GM10266 (cell line): ENCODE data around the gene CTDSP2.
"Not testable (repeated sequence)": the region's sequence is repeated elsewhere in the genome, so short reads cannot be mapped to it uniquely, and the experiment has no call there.

Experiments used
- DNase-seq: peaks from one replicate; pipeline ENCODE4 v3.0.0; 2012; ENCODE audit errors: extremely low spot score
- TF ChIP-seq, protein P1 (sequence below): IDR thresholded peaks from 2 replicates; pipeline ENCODE4 v1.5.1; 2012; ENCODE audit warnings: mild to moderate bottlenecking, low read depth; ENCODE audit not compliant: control insufficient read depth, insufficient read depth; ENCODE audit errors: missing control alignments

Gene CTDSP2

DNA sequence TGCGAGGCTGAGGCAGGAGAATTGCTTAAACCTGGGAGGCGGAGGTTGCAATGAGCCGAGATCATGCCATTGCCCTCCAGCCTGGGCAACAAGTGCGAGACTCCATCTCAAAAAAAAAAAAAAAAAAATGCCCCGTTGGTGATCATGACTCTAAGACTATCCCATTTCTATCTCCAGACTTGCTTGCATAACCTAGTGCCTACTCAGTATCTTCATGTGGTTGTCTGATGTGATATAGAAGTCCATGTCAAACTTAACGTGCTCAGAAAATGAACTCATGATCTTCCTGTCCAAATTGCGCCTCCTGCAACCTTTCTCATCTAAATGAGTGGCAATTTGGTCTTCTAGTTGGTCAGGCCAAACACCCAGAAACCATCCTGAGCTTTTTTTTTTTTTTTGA, 68.6 kb downstream of the CTDSP2 start:
- no peak for DNase-seq
- TF ChIP-seq, protein P1, sequence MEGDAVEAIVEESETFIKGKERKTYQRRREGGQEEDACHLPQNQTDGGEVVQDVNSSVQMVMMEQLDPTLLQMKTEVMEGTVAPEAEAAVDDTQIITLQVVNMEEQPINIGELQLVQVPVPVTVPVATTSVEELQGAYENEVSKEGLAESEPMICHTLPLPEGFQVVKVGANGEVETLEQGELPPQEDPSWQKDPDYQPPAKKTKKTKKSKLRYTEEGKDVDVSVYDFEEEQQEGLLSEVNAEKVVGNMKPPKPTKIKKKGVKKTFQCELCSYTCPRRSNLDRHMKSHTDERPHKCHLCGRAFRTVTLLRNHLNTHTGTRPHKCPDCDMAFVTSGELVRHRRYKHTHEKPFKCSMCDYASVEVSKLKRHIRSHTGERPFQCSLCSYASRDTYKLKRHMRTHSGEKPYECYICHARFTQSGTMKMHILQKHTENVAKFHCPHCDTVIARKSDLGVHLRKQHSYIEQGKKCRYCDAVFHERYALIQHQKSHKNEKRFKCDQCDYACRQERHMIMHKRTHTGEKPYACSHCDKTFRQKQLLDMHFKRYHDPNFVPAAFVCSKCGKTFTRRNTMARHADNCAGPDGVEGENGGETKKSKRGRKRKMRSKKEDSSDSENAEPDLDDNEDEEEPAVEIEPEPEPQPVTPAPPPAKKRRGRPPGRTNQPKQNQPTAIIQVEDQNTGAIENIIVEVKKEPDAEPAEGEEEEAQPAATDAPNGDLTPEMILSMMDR: no peak

DNA sequence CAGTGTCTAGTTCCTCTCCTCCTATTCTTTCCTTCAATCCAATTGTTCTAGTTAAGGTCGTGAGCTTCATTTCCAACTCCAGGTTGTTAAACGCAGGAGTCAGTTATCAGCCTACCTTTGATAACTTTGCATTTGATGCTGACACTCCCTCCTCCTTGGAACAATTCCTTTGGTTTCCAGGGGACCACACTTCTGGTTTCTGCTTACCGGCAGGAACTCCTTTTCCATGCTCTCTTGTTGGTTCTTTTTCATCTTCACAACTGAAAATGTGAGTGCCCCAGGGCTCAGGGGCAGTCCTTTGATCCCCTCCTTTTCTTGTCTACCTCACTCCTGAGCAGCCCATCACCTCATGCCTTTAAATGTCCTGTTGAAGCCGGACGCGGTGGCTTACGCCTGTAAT, 69.2 kb downstream of the CTDSP2 start:
- TF ChIP-seq, protein P1: no peak
- DNase-seq: no peak

DNA sequence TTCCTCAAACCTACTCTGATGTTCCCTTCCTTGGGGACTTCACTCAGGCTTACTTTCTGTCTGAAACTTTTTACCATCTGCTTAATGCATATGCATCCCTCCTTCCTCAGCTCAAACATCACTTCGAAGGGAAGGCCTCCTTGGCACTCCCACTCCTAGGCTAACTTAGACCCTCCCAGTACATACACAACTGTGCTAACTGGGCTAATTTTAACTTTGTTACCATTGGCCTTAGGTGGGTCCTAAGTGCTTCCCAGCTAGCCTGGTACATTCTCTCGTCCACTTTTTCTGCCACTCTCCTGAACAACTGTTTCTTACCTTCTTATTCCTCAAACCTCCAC, 70.3 kb downstream of the CTDSP2 start:
- DNase-seq: no peak
- TF ChIP-seq, protein P1: no peak

DNA sequence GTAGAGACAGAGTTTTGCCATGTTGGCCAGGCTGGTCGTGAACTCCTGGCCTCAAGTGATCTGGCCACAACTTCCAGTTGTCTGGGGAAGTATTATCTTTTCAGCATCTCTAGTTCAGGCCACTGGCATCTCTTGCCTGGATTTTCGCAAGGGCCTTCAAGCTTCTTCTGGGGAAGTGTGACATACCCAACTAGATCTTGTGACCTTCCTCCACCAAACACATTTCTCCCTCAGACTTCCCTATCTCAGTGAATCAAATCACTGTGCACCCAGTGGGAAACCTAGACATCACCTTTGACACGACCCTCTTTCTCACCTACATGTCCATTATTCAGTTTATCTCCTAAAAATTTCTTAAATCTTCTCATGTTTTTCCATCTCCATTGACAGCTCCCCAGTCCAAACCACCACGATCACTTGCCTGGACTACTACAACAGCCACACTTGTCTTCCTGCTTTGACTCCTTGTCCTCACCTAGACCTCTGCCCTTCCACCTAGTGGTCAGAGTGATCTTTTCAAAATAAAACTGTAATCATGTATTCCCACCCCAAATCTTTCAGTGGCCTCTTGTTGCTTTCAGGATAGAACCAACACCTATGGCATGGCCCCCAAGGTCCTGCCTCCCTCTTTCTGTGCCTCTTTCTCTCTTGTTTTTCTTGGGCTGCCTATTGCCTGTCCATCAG, 70.8 kb downstream of the CTDSP2 start:
- TF ChIP-seq, protein P1: peak; percentile 15
- DNase-seq: no peak

DNA sequence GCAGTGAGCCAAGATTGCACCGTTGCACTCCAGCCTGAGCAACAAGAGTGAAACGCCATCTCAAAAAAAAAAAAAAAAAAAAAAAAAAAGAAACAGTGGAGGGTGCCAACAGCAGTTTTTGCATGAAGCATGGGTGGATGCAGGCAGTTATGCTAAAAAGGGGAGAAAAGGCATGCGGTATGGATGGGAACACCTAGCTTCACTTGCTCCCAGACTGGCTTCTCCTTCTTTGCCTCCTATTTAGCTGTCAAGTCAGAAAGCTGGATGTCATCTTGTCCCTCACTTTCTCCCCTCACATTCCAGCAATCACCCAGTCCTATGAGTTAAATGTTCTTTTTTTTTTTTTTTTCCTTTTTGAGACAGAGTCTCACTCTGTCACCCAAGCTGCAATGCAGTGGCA, 71.5 kb downstream of the CTDSP2 start:
- TF ChIP-seq, protein P1: no peak
- no peak for DNase-seq

DNA sequence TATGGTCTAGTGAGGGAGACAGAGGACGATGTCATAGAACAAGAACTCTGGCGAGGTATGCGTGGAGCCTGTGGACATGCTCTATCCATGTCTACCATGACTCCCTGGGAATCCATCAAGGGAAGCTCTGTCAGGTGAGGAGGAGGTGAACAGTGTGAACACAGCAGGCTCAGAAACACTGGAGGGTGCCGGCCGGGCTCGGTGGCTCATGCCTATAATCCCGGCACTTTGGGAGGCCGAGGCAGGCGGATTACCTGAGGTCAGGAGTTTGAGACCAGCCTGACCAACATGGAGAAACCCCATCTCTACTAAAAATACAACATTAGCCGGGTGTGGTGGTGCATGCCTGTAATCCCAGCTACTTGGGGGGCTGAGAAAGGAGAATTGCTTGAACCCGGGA, 71.9 kb downstream of the CTDSP2 start:
- DNase-seq: not testable (repeated sequence)

DNA sequence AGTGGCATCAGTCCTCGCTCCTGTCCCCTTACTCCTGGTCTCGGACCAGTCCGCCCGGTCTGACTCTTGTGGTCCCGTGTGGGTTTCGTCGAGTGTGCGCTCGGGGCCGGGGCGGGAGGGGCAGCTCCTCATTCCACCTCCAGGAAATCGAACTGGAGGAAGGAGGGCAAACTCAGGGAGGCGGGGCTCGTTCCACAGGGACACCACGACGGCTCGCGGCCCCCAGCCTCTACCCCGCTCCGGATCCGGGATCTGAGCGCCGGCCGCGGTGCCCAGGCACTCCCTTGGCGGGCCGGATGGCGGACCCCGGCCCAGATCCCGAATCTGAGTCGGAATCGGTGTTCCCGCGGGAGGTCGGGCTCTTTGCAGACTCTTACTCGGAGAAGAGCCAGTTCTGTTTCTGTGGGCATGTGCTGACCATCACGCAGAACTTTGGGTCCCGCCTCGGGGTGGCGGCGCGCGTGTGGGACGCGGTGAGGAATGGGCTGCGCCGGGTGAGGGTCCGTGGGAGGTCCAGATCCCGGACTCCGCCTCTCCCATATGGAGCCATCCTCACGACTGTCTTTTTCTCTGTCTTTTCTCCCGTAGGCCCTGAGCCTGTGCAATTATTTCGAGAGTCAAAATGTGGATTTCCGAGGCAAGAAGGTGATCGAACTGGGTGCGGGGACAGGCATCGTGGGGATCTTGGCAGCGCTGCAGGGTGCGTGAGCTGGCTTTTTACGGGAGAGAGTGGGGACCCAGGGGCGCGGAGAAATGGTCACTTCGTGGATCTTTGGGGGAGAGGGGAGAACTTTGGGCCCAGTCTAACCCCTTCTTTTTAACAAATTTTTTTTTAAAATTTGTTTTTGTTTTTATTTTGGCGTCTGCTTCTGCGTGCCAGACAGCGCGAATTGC, 73.9 kb downstream of the CTDSP2 start, which contains the start of gene EEF1AKMT3:
EEF1AKMT3 (plus strand) TSS at position 186 of the 894 bp plus-strand sequence; CDS start at position 297, 111 bp downstream.
- DNase-seq: no peak
- TF ChIP-seq, protein P1: no peak
